HEK293 (cell line): Measurements from ENCODE around the gene CAPN7.

Experiments used
- FEZF1 ChIP-seq: fragments of 450-650 bp; formaldehyde crosslinking; IDR thresholded peaks from 2 replicates; pipeline ENCODE4 v1.5.1; 2016; ENCODE audit warnings: missing biosample characterization, missing genetic modification characterization
- GLI4 ChIP-seq: fragments of 450-650 bp; formaldehyde crosslinking; IDR thresholded peaks from 2 replicates; pipeline ENCODE4 v1.5.1; 2016; ENCODE audit warnings: missing biosample characterization, missing genetic modification characterization
- MEIS1 ChIP-seq: sonication (generic); formaldehyde crosslinking; IDR thresholded peaks from 2 replicates; pipeline ENCODE4 v1.8.1; 2022; ENCODE audit warnings: missing genetic modification reagents, mild to moderate bottlenecking, borderline replicate concordance
- MYNN ChIP-seq: fragments of 450-650 bp; formaldehyde crosslinking; IDR thresholded peaks from 2 replicates; pipeline ENCODE4 v1.5.1; 2016; ENCODE audit warnings: missing biosample characterization, missing genetic modification characterization, borderline replicate concordance
- RBAK ChIP-seq: fragments of 450-650 bp; formaldehyde crosslinking; IDR thresholded peaks from 2 replicates; pipeline ENCODE4 v1.5.1; 2016; ENCODE audit warnings: missing biosample characterization, missing genetic modification characterization
- SALL2 ChIP-seq: fragments of 450-650 bp; formaldehyde crosslinking; IDR thresholded peaks from 2 replicates; pipeline ENCODE4 v1.5.0; 2017; ENCODE audit warnings: missing biosample characterization, mild to moderate bottlenecking, missing genetic modification characterization, borderline replicate concordance
- SP7 ChIP-seq: fragments of 450-650 bp; formaldehyde crosslinking; IDR thresholded peaks from 2 replicates; pipeline ENCODE4 v1.5.1; 2016; ENCODE audit warnings: missing biosample characterization, missing genetic modification characterization
- ZBTB17 ChIP-seq: fragments of 450-650 bp; formaldehyde crosslinking; IDR thresholded peaks from 2 replicates; pipeline ENCODE4 v1.5.1; 2016; ENCODE audit warnings: missing biosample characterization, missing genetic modification characterization
- ZBTB21 ChIP-seq: fragments of 450-650 bp; formaldehyde crosslinking; IDR thresholded peaks from 2 replicates; pipeline ENCODE4 v1.5.1; 2017; ENCODE audit warnings: missing biosample characterization, missing genetic modification characterization
- ZFP41 ChIP-seq: fragments of 450-650 bp; formaldehyde crosslinking; IDR thresholded peaks from 2 replicates; pipeline ENCODE4 v1.5.1; 2016; ENCODE audit warnings: missing biosample characterization, missing genetic modification characterization, borderline replicate concordance
- ZNF140 ChIP-seq: fragments of 450-650 bp; formaldehyde crosslinking; IDR thresholded peaks from 2 replicates; pipeline ENCODE4 v1.5.1; 2016; ENCODE audit warnings: missing biosample characterization, missing genetic modification characterization
- ZNF175 ChIP-seq: fragments of 450-650 bp; formaldehyde crosslinking; IDR thresholded peaks from 2 replicates; pipeline ENCODE4 v1.5.1; 2016; ENCODE audit warnings: missing biosample characterization, missing genetic modification characterization
- ZNF184 ChIP-seq: fragments of 450-650 bp; IDR thresholded peaks from 2 replicates; pipeline ENCODE4 v1.5.1; 2018; ENCODE audit warnings: missing biosample characterization, mild to moderate bottlenecking, missing genetic modification characterization
- ZNF24 ChIP-seq: fragments of 450-650 bp; formaldehyde crosslinking; IDR thresholded peaks from 2 replicates; pipeline ENCODE4 v1.5.1; 2016; ENCODE audit warnings: missing biosample characterization, missing genetic modification characterization
- ZNF311 ChIP-seq: fragments of 450-650 bp; formaldehyde crosslinking; IDR thresholded peaks from 2 replicates; pipeline ENCODE4 v1.5.1; 2017; ENCODE audit warnings: missing biosample characterization, missing genetic modification characterization, borderline replicate concordance
- ZNF335 ChIP-seq: fragments of 450-650 bp; formaldehyde crosslinking; conservative IDR thresholded peaks from 2 replicates; pipeline ENCODE4 v1.5.1; 2016; ENCODE audit warnings: missing biosample characterization, missing genetic modification characterization
- ZNF354C ChIP-seq: fragments of 450-650 bp; formaldehyde crosslinking; IDR thresholded peaks from 2 replicates; pipeline ENCODE4 v1.5.1; 2016; ENCODE audit warnings: missing biosample characterization, missing genetic modification characterization, low read depth, borderline replicate concordance
- ZNF398 ChIP-seq: fragments of 450-650 bp; formaldehyde crosslinking; IDR thresholded peaks from 2 replicates; pipeline ENCODE4 v1.5.1; 2017; ENCODE audit warnings: missing biosample characterization, missing genetic modification characterization
- ZNF423 ChIP-seq: fragments of 450-650 bp; formaldehyde crosslinking; IDR thresholded peaks from 2 replicates; pipeline ENCODE4 v1.5.1; 2016; ENCODE audit warnings: missing biosample characterization, missing genetic modification characterization
- ZNF510 ChIP-seq: fragments of 450-650 bp; formaldehyde crosslinking; IDR thresholded peaks from 2 replicates; pipeline ENCODE4 v1.5.1; 2018; ENCODE audit warnings: mild to moderate bottlenecking, missing genetic modification characterization, missing biosample characterization; ENCODE audit not compliant: insufficient replicate concordance
- ZNF530 ChIP-seq: fragments of 450-650 bp; formaldehyde crosslinking; IDR thresholded peaks from 2 replicates; pipeline ENCODE4 v1.5.1; 2016; ENCODE audit warnings: low read depth, missing biosample characterization, missing genetic modification characterization
- ZNF549 ChIP-seq: fragments of 450-650 bp; IDR thresholded peaks from 2 replicates; pipeline ENCODE4 v1.5.1; 2018; ENCODE audit warnings: missing biosample characterization, missing genetic modification characterization, mild to moderate bottlenecking, inconsistent platforms, moderate library complexity
- ZNF555 ChIP-seq: fragments of 450-650 bp; formaldehyde crosslinking; conservative IDR thresholded peaks from 2 replicates; pipeline ENCODE4 v1.5.1; 2017; ENCODE audit warnings: missing biosample characterization, mild to moderate bottlenecking, missing genetic modification characterization, inconsistent platforms
- ZNF580 ChIP-seq: fragments of 450-650 bp; formaldehyde crosslinking; IDR thresholded peaks from 2 replicates; pipeline ENCODE4 v1.5.1; 2016; ENCODE audit warnings: missing biosample characterization, missing genetic modification characterization
- ZNF654 ChIP-seq: fragments of 450-650 bp; formaldehyde crosslinking; IDR thresholded peaks from 2 replicates; pipeline ENCODE4 v1.5.1; 2016; ENCODE audit warnings: low read depth, missing biosample characterization, missing genetic modification characterization
- ZNF677 ChIP-seq: fragments of 450-650 bp; IDR thresholded peaks from 2 replicates; pipeline ENCODE4 v1.5.0; 2018; ENCODE audit warnings: missing biosample characterization, mild to moderate bottlenecking, missing genetic modification characterization, moderate library complexity
- ZNF792 ChIP-seq: fragments of 450-650 bp; formaldehyde crosslinking; IDR thresholded peaks from 2 replicates; pipeline ENCODE4 v1.5.1; 2016; ENCODE audit warnings: missing biosample characterization, missing genetic modification characterization
- ZNF830 ChIP-seq: fragments of 450-650 bp; IDR thresholded peaks from 2 replicates; pipeline ENCODE4 v1.5.0; 2018; ENCODE audit warnings: missing biosample characterization, missing genetic modification characterization, low read depth, mild to moderate bottlenecking, moderate library complexity
- TF ChIP-seq, protein P1 (sequence below): fragments of 450-650 bp; formaldehyde crosslinking; IDR thresholded peaks from 2 replicates; pipeline ENCODE4 v1.5.1; 2016; ENCODE audit warnings: missing biosample characterization, missing genetic modification characterization
- TF ChIP-seq, protein P2 (sequence below): fragments of 450-650 bp; formaldehyde crosslinking; IDR thresholded peaks from 2 replicates; pipeline ENCODE4 v1.5.1; 2016; ENCODE audit warnings: missing biosample characterization, missing genetic modification characterization, borderline replicate concordance

CAPN7 gene

DNA sequence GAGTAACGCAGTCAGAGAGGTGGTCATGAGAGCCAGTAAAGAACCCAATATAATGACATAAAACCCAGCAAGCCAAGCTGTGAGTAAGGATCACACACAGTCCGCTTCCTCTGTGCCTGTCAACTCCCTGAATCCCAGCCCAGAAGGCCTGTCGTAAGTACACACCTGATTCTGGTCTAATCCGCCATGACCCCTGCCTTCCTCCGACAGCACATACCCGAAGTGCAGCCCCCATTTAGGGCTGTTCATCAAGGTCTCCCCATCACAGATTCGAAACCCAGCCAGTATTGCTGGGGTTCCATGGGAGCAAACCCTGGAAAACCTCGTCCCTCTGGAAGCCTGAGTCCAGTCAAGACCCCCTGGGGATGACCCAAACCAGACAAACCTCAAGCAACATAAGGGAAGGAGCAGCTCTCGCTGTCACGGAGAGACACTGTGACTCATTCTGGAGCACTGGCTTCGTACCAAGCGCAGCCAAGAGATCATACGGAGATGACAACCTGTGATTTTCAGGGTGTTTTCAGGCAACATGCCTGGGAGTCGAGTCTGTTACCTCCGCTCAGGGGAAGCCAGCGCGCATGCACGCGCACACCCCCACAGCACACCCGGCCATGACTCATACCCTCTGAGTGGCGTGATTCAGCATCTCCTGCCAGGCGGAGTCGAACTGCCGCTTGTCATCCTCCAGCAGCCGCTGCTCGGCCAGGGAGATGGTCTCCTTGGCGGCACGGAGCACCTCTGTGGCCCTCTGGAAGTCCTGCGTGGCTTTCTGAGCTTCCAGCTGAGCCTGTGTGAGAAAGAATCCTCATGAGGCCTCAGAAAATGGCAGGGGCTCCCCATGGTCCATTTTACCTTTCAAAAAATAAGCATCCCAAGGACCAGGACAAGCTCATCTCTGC, 63.3 kb downstream of the CAPN7 start (continued):
- TF ChIP-seq, protein P1, sequence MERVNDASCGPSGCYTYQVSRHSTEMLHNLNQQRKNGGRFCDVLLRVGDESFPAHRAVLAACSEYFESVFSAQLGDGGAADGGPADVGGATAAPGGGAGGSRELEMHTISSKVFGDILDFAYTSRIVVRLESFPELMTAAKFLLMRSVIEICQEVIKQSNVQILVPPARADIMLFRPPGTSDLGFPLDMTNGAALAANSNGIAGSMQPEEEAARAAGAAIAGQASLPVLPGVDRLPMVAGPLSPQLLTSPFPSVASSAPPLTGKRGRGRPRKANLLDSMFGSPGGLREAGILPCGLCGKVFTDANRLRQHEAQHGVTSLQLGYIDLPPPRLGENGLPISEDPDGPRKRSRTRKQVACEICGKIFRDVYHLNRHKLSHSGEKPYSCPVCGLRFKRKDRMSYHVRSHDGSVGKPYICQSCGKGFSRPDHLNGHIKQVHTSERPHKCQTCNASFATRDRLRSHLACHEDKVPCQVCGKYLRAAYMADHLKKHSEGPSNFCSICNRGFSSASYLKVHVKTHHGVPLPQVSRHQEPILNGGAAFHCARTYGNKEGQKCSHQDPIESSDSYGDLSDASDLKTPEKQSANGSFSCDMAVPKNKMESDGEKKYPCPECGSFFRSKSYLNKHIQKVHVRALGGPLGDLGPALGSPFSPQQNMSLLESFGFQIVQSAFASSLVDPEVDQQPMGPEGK (tag by site-specific recombination), result peak; percentile 82
- peak; percentile 95 for TF ChIP-seq SP7 (tag by site-specific recombination)
- TF ChIP-seq ZNF654 (tag by site-specific recombination), result no peak
- TF ChIP-seq ZNF510, result no peak
- peak; percentile 97 for TF ChIP-seq ZBTB17 (tag by site-specific recombination)
- TF ChIP-seq ZNF335 (tag by site-specific recombination), result no peak
- TF ChIP-seq ZNF311 (tag by site-specific recombination), result no peak
- no peak for TF ChIP-seq ZNF423 (tag by site-specific recombination)
- TF ChIP-seq ZNF140 (tag by site-specific recombination), result no peak
- TF ChIP-seq ZNF184, result 0 out of 2 replicates have a peak, but pooled peaks have one; percentile 40
- TF ChIP-seq ZNF555 (tag by site-specific recombination), result no peak
- TF ChIP-seq ZNF24 (tag by site-specific recombination), result 0 out of 2 replicates have a peak, but pooled peaks have one; percentile 45
- no peak for TF ChIP-seq ZNF677 (tag by site-specific recombination)
- no peak for TF ChIP-seq ZNF580 (tag by site-specific recombination)
- TF ChIP-seq ZNF530 (tag by site-specific recombination), result no peak
- no peak for TF ChIP-seq FEZF1 (tag by site-specific recombination)
- no peak for TF ChIP-seq ZNF398 (tag by site-specific recombination)
- TF ChIP-seq ZNF830 (tag by site-specific recombination), result no peak
- no peak for TF ChIP-seq ZNF175 (tag by site-specific recombination)
- TF ChIP-seq ZBTB21 (tag by site-specific recombination), result peak; percentile 62; the same call in 1 of the 2 replicates
- TF ChIP-seq GLI4 (tag by site-specific recombination), result no peak
- TF ChIP-seq RBAK (tag by site-specific recombination), result no peak
- TF ChIP-seq ZNF792 (tag by site-specific recombination), result no peak
- TF ChIP-seq ZFP41 (tag by site-specific recombination), result no peak
- TF ChIP-seq, protein P2, sequence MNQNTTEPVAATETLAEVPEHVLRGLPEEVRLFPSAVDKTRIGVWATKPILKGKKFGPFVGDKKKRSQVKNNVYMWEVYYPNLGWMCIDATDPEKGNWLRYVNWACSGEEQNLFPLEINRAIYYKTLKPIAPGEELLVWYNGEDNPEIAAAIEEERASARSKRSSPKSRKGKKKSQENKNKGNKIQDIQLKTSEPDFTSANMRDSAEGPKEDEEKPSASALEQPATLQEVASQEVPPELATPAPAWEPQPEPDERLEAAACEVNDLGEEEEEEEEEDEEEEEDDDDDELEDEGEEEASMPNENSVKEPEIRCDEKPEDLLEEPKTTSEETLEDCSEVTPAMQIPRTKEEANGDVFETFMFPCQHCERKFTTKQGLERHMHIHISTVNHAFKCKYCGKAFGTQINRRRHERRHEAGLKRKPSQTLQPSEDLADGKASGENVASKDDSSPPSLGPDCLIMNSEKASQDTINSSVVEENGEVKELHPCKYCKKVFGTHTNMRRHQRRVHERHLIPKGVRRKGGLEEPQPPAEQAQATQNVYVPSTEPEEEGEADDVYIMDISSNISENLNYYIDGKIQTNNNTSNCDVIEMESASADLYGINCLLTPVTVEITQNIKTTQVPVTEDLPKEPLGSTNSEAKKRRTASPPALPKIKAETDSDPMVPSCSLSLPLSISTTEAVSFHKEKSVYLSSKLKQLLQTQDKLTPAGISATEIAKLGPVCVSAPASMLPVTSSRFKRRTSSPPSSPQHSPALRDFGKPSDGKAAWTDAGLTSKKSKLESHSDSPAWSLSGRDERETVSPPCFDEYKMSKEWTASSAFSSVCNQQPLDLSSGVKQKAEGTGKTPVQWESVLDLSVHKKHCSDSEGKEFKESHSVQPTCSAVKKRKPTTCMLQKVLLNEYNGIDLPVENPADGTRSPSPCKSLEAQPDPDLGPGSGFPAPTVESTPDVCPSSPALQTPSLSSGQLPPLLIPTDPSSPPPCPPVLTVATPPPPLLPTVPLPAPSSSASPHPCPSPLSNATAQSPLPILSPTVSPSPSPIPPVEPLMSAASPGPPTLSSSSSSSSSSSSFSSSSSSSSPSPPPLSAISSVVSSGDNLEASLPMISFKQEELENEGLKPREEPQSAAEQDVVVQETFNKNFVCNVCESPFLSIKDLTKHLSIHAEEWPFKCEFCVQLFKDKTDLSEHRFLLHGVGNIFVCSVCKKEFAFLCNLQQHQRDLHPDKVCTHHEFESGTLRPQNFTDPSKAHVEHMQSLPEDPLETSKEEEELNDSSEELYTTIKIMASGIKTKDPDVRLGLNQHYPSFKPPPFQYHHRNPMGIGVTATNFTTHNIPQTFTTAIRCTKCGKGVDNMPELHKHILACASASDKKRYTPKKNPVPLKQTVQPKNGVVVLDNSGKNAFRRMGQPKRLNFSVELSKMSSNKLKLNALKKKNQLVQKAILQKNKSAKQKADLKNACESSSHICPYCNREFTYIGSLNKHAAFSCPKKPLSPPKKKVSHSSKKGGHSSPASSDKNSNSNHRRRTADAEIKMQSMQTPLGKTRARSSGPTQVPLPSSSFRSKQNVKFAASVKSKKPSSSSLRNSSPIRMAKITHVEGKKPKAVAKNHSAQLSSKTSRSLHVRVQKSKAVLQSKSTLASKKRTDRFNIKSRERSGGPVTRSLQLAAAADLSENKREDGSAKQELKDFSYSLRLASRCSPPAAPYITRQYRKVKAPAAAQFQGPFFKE (tag by site-specific recombination), result no peak
- TF ChIP-seq SALL2 (tag by site-specific recombination), result no peak
- no peak for TF ChIP-seq MEIS1 (CRISPR knock-in tag)
- TF ChIP-seq MYNN, result no peak
- TF ChIP-seq ZNF354C (tag by site-specific recombination), result no peak
- TF ChIP-seq ZNF549, result no peak
